WTC11 (cell line): Measurements from ENCODE around the gene UNC79. TPM values are rescaled to one million over a fixed set of nuclear protein-coding genes. Genes with fewer than 3 reads are reported as not detected.

ENCODE experiments used
- ATAC-seq: fragments of 200-7000 bp; cut with Tn5 transposase; 2 replicates; pipeline ENCODE4 v1.10.0; 2021; ENCODE audit warnings: mild to moderate bottlenecking, moderate library complexity
- CTCF ChIA-PET: fragments of 300-600 bp; sonication (Branson Sonifier 250); formaldehyde crosslinking; loops from one replicate; lab custom pipeline; 2021; ENCODE audit warnings: antibody characterized with exemption; lab: Charles Lee
- POLR2A ChIA-PET: fragments of 350-600 bp; sonication (Branson Sonifier 250); formaldehyde crosslinking; loops from one replicate; lab custom pipeline; 2021; ENCODE audit warnings: antibody characterized with exemption; lab: Charles Lee
- DNase-seq: peaks from one replicate; pipeline ENCODE4 v3.0.0; 2021; ENCODE audit warnings: low spot score
- H3K27ac Mint-ChIP-seq: 2 replicates; pipeline ENCODE4 v1.8.0; 2021; ENCODE audit warnings: mixed read lengths
- H3K27me3 Mint-ChIP-seq: 2 replicates; pipeline ENCODE4 v1.8.0; 2021; ENCODE audit warnings: low read depth, mild to moderate bottlenecking, moderate library complexity, mixed read lengths
- H3K36me3 Mint-ChIP-seq: 2 replicates; pipeline ENCODE4 v1.8.0; 2021; ENCODE audit warnings: mixed read lengths
- H3K4me1 Mint-ChIP-seq: 2 replicates; pipeline ENCODE4 v1.8.0; 2022; ENCODE audit warnings: mixed read lengths
- H3K4me3 Mint-ChIP-seq: 2 replicates; pipeline ENCODE4 v1.8.0; 2021; ENCODE audit warnings: mild to moderate bottlenecking, moderate library complexity, mixed read lengths
- H3K9me3 Mint-ChIP-seq: 2 replicates; pipeline ENCODE4 v1.8.0; 2021; ENCODE audit warnings: mixed read lengths
- ATF1 ChIP-seq: sonication (generic); formaldehyde crosslinking; IDR thresholded peaks from 2 replicates; pipeline ENCODE4 v1.8.1; 2023; ENCODE audit warnings: mild to moderate bottlenecking, moderate library complexity, missing genetic modification reagents
- ESRRA ChIP-seq: sonication (generic); formaldehyde crosslinking; IDR thresholded peaks from 2 replicates; pipeline ENCODE4 v1.8.1; 2022; ENCODE audit warnings: mild to moderate bottlenecking, missing genetic modification reagents, borderline replicate concordance
- FOXJ3 ChIP-seq: sonication (generic); formaldehyde crosslinking; IDR thresholded peaks from 2 replicates; pipeline ENCODE4 v1.9.0; 2021; ENCODE audit warnings: missing genetic modification reagents, mild to moderate bottlenecking, borderline replicate concordance
- GABPB1 ChIP-seq: sonication (generic); formaldehyde crosslinking; IDR thresholded peaks from 2 replicates; pipeline ENCODE4 v1.8.1; 2023; ENCODE audit warnings: mild to moderate bottlenecking, missing genetic modification reagents
- JUN ChIP-seq: sonication (generic); formaldehyde crosslinking; IDR thresholded peaks from 2 replicates; pipeline ENCODE4 v1.8.0; 2023; ENCODE audit warnings: mild to moderate bottlenecking, missing genetic modification reagents
- NFATC4 ChIP-seq: fragments of 250-450 bp; sonication (Bioruptor Pico); IDR thresholded peaks from 2 replicates; pipeline ENCODE4 v1.9.0; 2021; ENCODE audit warnings: mild to moderate bottlenecking
- NFYB ChIP-seq: sonication (generic); formaldehyde crosslinking; conservative IDR thresholded peaks from 2 replicates; pipeline ENCODE4 v1.8.0; 2022; ENCODE audit warnings: low read depth, missing genetic modification reagents
- OVOL2 ChIP-seq: fragments of 250-450 bp; sonication (Bioruptor Pico); IDR thresholded peaks from 2 replicates; pipeline ENCODE4 v1.9.0; 2021; ENCODE audit warnings: mild to moderate bottlenecking, borderline replicate concordance
- RELA ChIP-seq: sonication (generic); formaldehyde crosslinking; IDR thresholded peaks from 2 replicates; pipeline ENCODE4 v1.8.1; 2022; ENCODE audit warnings: missing genetic modification reagents, mild to moderate bottlenecking, borderline replicate concordance
- SMAD3 ChIP-seq: sonication (generic); formaldehyde crosslinking; IDR thresholded peaks from 2 replicates; pipeline ENCODE4 v1.8.0; 2022; ENCODE audit warnings: missing genetic modification reagents, mild to moderate bottlenecking, borderline replicate concordance
- TEAD1 ChIP-seq: sonication (generic); formaldehyde crosslinking; IDR thresholded peaks from 2 replicates; pipeline ENCODE4 v1.8.0; 2022; ENCODE audit warnings: mild to moderate bottlenecking, missing genetic modification reagents
- ZNF121 ChIP-seq: sonication (generic); formaldehyde crosslinking; IDR thresholded peaks from 2 replicates; pipeline ENCODE4 v1.8.0; 2023; ENCODE audit warnings: missing genetic modification reagents
- ZNF232 ChIP-seq: sonication (generic); formaldehyde crosslinking; IDR thresholded peaks from 2 replicates; pipeline ENCODE4 v1.8.0; 2022; ENCODE audit warnings: mild to moderate bottlenecking, missing genetic modification reagents
- total RNA-seq: library from RNA; stranded (reverse); gene quantifications from 3 replicates; pipeline ENCODE4 v1.2.3, GENCODE V29; 2021
- TF ChIP-seq, protein P1 (sequence below): sonication (generic); formaldehyde crosslinking; IDR thresholded peaks from 2 replicates; pipeline ENCODE4 v1.8.1; 2023; ENCODE audit warnings: mild to moderate bottlenecking, missing genetic modification reagents
- TF ChIP-seq, protein P2 (sequence below): fragments of 250-450 bp; sonication (Bioruptor Pico); IDR thresholded peaks from 2 replicates; pipeline ENCODE4 v1.8.0; 2021; ENCODE audit warnings: mild to moderate bottlenecking
- TF ChIP-seq, protein P3 (sequence below): sonication (generic); formaldehyde crosslinking; IDR thresholded peaks from 2 replicates; pipeline ENCODE4 v1.8.0; 2022; ENCODE audit warnings: mild to moderate bottlenecking, missing genetic modification reagents
- TF ChIP-seq, protein P4 (sequence below): sonication (generic); formaldehyde crosslinking; IDR thresholded peaks from 2 replicates; pipeline ENCODE4 v1.8.0; 2023; ENCODE audit warnings: mild to moderate bottlenecking, missing genetic modification reagents
- TF ChIP-seq, protein P5 (sequence below): fragments of 250-450 bp; sonication (Bioruptor Pico); IDR thresholded peaks from 2 replicates; pipeline ENCODE4 v1.9.0; 2021; ENCODE audit warnings: mild to moderate bottlenecking
- TF ChIP-seq, protein P6 (sequence below): sonication (generic); formaldehyde crosslinking; IDR thresholded peaks from 2 replicates; pipeline ENCODE4 v1.8.1; 2023; ENCODE audit warnings: mild to moderate bottlenecking, missing genetic modification reagents, borderline replicate concordance
- TF ChIP-seq, protein P7 (sequence below): sonication (generic); formaldehyde crosslinking; IDR thresholded peaks from 2 replicates; pipeline ENCODE4 v1.8.1; 2022; ENCODE audit warnings: low read depth, missing genetic modification reagents, borderline replicate concordance
- TF ChIP-seq, protein P8 (sequence below): sonication (generic); formaldehyde crosslinking; IDR thresholded peaks from 2 replicates; pipeline ENCODE4 v1.8.0; 2023; ENCODE audit warnings: missing genetic modification reagents

The UNC79 gene
- total RNA-seq, 1 experiment from 2014 or later = 2.1 TPM

DNA sequence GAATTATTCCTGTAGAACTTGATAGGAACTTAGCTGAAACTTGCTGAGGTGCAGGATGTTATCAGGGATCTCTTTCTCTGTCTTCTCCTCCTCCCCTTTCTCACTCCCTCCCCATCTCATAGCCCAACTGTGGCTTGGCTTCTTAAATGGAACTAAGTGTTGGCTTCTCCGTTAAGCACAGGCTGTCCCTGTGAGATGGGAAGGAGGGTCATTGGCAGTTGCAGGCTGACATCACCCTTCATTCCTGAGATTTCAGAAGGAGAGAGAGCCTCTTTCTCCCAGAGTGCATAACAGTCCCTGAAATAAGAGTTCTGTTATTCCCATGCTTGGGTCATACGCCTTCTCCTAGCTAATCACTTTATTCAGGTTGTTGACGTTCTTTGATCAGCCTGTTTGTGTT, 162.0 kb downstream of the UNC79 start (continued):
- TF ChIP-seq, protein P1, sequence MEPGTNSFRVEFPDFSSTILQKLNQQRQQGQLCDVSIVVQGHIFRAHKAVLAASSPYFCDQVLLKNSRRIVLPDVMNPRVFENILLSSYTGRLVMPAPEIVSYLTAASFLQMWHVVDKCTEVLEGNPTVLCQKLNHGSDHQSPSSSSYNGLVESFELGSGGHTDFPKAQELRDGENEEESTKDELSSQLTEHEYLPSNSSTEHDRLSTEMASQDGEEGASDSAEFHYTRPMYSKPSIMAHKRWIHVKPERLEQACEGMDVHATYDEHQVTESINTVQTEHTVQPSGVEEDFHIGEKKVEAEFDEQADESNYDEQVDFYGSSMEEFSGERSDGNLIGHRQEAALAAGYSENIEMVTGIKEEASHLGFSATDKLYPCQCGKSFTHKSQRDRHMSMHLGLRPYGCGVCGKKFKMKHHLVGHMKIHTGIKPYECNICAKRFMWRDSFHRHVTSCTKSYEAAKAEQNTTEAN (CRISPR knock-in tag) = no peak
- TF ChIP-seq TEAD1 (CRISPR knock-in tag) (no peak), RELA (CRISPR knock-in tag) (no peak), SMAD3 (no peak), ZNF121 (CRISPR knock-in tag) (no peak), FOXJ3 (no peak)
- TF ChIP-seq, protein P2, sequence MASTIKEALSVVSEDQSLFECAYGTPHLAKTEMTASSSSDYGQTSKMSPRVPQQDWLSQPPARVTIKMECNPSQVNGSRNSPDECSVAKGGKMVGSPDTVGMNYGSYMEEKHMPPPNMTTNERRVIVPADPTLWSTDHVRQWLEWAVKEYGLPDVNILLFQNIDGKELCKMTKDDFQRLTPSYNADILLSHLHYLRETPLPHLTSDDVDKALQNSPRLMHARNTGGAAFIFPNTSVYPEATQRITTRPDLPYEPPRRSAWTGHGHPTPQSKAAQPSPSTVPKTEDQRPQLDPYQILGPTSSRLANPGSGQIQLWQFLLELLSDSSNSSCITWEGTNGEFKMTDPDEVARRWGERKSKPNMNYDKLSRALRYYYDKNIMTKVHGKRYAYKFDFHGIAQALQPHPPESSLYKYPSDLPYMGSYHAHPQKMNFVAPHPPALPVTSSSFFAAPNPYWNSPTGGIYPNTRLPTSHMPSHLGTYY (CRISPR knock-in tag) = no peak
- TF ChIP-seq, protein P3, sequence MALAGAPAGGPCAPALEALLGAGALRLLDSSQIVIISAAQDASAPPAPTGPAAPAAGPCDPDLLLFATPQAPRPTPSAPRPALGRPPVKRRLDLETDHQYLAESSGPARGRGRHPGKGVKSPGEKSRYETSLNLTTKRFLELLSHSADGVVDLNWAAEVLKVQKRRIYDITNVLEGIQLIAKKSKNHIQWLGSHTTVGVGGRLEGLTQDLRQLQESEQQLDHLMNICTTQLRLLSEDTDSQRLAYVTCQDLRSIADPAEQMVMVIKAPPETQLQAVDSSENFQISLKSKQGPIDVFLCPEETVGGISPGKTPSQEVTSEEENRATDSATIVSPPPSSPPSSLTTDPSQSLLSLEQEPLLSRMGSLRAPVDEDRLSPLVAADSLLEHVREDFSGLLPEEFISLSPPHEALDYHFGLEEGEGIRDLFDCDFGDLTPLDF = no peak
- TF ChIP-seq, protein P4, sequence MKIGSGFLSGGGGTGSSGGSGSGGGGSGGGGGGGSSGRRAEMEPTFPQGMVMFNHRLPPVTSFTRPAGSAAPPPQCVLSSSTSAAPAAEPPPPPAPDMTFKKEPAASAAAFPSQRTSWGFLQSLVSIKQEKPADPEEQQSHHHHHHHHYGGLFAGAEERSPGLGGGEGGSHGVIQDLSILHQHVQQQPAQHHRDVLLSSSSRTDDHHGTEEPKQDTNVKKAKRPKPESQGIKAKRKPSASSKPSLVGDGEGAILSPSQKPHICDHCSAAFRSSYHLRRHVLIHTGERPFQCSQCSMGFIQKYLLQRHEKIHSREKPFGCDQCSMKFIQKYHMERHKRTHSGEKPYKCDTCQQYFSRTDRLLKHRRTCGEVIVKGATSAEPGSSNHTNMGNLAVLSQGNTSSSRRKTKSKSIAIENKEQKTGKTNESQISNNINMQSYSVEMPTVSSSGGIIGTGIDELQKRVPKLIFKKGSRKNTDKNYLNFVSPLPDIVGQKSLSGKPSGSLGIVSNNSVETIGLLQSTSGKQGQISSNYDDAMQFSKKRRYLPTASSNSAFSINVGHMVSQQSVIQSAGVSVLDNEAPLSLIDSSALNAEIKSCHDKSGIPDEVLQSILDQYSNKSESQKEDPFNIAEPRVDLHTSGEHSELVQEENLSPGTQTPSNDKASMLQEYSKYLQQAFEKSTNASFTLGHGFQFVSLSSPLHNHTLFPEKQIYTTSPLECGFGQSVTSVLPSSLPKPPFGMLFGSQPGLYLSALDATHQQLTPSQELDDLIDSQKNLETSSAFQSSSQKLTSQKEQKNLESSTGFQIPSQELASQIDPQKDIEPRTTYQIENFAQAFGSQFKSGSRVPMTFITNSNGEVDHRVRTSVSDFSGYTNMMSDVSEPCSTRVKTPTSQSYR (CRISPR knock-in tag) = no peak
- TF ChIP-seq, protein P5, sequence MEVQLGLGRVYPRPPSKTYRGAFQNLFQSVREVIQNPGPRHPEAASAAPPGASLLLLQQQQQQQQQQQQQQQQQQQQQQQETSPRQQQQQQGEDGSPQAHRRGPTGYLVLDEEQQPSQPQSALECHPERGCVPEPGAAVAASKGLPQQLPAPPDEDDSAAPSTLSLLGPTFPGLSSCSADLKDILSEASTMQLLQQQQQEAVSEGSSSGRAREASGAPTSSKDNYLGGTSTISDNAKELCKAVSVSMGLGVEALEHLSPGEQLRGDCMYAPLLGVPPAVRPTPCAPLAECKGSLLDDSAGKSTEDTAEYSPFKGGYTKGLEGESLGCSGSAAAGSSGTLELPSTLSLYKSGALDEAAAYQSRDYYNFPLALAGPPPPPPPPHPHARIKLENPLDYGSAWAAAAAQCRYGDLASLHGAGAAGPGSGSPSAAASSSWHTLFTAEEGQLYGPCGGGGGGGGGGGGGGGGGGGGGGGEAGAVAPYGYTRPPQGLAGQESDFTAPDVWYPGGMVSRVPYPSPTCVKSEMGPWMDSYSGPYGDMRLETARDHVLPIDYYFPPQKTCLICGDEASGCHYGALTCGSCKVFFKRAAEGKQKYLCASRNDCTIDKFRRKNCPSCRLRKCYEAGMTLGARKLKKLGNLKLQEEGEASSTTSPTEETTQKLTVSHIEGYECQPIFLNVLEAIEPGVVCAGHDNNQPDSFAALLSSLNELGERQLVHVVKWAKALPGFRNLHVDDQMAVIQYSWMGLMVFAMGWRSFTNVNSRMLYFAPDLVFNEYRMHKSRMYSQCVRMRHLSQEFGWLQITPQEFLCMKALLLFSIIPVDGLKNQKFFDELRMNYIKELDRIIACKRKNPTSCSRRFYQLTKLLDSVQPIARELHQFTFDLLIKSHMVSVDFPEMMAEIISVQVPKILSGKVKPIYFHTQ = no peak
- TF ChIP-seq, protein P6, sequence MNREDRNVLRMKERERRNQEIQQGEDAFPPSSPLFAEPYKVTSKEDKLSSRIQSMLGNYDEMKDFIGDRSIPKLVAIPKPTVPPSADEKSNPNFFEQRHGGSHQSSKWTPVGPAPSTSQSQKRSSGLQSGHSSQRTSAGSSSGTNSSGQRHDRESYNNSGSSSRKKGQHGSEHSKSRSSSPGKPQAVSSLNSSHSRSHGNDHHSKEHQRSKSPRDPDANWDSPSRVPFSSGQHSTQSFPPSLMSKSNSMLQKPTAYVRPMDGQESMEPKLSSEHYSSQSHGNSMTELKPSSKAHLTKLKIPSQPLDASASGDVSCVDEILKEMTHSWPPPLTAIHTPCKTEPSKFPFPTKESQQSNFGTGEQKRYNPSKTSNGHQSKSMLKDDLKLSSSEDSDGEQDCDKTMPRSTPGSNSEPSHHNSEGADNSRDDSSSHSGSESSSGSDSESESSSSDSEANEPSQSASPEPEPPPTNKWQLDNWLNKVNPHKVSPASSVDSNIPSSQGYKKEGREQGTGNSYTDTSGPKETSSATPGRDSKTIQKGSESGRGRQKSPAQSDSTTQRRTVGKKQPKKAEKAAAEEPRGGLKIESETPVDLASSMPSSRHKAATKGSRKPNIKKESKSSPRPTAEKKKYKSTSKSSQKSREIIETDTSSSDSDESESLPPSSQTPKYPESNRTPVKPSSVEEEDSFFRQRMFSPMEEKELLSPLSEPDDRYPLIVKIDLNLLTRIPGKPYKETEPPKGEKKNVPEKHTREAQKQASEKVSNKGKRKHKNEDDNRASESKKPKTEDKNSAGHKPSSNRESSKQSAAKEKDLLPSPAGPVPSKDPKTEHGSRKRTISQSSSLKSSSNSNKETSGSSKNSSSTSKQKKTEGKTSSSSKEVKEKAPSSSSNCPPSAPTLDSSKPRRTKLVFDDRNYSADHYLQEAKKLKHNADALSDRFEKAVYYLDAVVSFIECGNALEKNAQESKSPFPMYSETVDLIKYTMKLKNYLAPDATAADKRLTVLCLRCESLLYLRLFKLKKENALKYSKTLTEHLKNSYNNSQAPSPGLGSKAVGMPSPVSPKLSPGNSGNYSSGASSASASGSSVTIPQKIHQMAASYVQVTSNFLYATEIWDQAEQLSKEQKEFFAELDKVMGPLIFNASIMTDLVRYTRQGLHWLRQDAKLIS = no peak

DNA sequence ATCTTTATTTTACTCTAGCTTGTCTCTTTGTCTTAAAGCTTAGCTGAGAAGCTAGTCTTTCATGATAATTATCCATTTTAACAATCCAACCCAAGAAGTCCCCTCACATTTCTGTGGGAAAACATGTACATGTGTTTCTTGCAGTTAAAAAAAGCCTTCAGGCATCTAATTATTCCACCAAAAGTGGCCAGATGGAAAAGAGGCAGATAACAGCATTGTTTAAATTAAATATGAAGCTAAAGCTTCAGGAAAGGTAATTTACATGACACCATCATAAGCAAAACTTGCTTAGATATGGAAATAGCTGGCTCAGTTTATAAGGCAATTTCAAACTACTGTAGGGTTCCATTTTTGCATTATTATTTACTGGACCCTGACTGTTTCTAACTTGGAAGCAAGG, 175.4 kb downstream of the UNC79 start:
- ATAC-seq = no peak
- Mint-ChIP-seq H3K27ac (no peak overlapping the region), H3K36me3 (no peaks in the 10 kb centered on the region), H3K4me1 (no peaks in the 10 kb centered on the region), H3K27me3 (no peaks in the 10 kb centered on the region), H3K9me3 (peaks cover 15% of the 10 kb centered on the region), H3K4me3 (no peak overlapping the region)
- CTCF ChIA-PET = interaction anchor here (3.0 kb wide), 1 partner anchor 13 kb away, joined by 11 read pairs; no protein-coding TSS in a partner anchor
- DNase-seq = no peak
- POLR2A ChIA-PET = no interaction called here
- TF ChIP-seq, protein P7, sequence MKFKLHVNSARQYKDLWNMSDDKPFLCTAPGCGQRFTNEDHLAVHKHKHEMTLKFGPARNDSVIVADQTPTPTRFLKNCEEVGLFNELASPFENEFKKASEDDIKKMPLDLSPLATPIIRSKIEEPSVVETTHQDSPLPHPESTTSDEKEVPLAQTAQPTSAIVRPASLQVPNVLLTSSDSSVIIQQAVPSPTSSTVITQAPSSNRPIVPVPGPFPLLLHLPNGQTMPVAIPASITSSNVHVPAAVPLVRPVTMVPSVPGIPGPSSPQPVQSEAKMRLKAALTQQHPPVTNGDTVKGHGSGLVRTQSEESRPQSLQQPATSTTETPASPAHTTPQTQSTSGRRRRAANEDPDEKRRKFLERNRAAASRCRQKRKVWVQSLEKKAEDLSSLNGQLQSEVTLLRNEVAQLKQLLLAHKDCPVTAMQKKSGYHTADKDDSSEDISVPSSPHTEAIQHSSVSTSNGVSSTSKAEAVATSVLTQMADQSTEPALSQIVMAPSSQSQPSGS (CRISPR knock-in tag) = no peak
- TF ChIP-seq ESRRA (CRISPR knock-in tag) = no peak
- no peak for TF ChIP-seq ATF1 (CRISPR knock-in tag)
- no peak for TF ChIP-seq JUN (CRISPR knock-in tag)
- TF ChIP-seq ZNF232 (CRISPR knock-in tag) = no peak
- TF ChIP-seq, protein P8, sequence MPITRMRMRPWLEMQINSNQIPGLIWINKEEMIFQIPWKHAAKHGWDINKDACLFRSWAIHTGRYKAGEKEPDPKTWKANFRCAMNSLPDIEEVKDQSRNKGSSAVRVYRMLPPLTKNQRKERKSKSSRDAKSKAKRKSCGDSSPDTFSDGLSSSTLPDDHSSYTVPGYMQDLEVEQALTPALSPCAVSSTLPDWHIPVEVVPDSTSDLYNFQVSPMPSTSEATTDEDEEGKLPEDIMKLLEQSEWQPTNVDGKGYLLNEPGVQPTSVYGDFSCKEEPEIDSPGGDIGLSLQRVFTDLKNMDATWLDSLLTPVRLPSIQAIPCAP (CRISPR knock-in tag) = no peak
- TF ChIP-seq ZNF121 (CRISPR knock-in tag) = no peak
- TF ChIP-seq OVOL2 (CRISPR knock-in tag) = no peak
- TF ChIP-seq GABPB1 (CRISPR knock-in tag) = no peak
- no peak for TF ChIP-seq NFYB
- TF ChIP-seq NFATC4 (CRISPR knock-in tag) = no peak
